NCI-H345 (cell line): ENCODE data around the gene SRGAP3.

ENCODE experiments used
- DNase-seq: peaks from one replicate; lab custom pipeline; 2025; lab: John Stamatoyannopoulos, UW

Gene SRGAP3

DNA sequence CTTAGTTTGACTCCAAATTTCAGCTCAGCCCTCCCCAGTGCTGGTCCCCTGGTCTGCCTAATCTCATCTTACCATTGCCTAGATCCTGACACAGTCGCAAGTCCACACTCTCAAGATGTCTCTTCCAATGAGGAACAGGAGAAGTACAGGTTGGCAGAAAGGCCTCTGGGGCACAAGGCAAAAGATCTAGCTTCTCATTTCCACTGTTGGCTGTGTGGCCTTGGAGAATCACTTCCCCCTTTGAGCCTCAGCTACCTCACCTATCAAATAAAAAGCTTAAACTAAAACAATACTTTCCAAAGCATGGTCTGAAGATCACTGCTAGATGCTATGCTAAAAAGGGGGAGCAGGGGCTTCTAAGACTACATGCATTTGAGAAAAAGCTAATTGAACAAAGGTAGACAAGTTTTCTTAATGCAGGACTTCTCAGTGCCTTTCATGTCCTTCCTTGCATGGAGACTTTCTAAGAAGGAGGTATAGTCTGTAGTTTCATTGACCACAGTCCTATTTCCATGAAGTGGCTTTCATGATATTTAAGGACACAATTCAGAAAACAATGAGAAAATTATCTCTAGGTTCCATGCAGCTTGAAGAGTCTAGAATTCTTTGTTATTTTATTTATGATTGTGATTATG lies 168.1 kb downstream of the SRGAP3 start:
- no peak for DNase-seq

DNA sequence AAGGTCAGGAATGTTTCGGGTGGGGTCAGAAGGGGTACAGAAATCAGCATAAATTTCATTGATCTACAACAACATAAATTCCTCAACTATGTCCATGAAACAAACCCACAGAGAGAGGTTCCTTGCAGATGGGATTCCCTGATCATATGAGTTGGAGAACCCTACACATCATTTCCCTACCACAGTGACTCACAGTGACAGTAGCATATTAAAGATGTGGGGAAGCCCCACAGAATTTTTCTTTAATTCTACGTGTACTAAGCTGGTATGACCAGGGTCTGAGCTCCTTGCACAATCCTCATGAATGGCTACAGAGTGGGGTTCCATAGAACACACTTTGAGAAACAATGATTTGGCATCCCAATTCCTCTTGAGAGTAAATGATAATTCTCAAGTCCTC lies 169.3 kb downstream of the SRGAP3 start:
- no peak for DNase-seq

GRCh38 chr3:9079676-9080075 lies 169.8 kb downstream of the SRGAP3 start:
- DNase-seq = no peak

- no peak for DNase-seq
These were observed 170.7 kb downstream of the SRGAP3 start for GRCh38 chr3:9078561-9079240.

GRCh38 chr3:9077029-9077428 lies 172.4 kb downstream of the SRGAP3 start:
- DNase-seq = no peak

GRCh38 chr3:9075762-9076161 lies 173.7 kb downstream of the SRGAP3 start:
- DNase-seq = no peak

DNA sequence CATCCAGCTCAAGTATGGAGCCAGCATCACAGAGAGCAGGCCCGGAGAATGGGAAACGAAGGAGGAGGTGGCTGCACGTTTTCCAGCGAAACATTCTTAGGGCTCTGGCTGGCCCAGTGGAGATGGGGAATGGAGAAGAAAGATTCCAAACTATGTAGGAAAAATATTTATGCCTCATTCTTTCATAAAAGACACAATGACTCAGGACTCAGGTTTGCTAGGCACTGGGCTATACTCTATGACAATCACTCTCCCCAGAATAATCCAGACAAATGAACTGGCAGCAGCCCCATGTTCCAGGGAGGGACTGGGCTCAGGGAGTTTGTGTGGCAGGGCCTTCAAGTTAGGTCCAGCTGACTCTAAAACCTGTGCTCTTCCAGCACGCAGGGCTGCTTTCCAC lies 175.4 kb downstream of the SRGAP3 start:
- no peak for DNase-seq

- no peak for DNase-seq
These were observed 176.8 kb downstream of the SRGAP3 start for GRCh38 chr3:9072667-9073009.

GRCh38 chr3:9071936-9072666 lies 177.3 kb downstream of the SRGAP3 start:
- DNase-seq = no peak

- no peak for DNase-seq
These were observed 178.5 kb downstream of the SRGAP3 start for GRCh38 chr3:9070961-9071360.

- DNase-seq = no peak
These were observed 179.5 kb downstream of the SRGAP3 start for GRCh38 chr3:9069971-9070370.

DNA sequence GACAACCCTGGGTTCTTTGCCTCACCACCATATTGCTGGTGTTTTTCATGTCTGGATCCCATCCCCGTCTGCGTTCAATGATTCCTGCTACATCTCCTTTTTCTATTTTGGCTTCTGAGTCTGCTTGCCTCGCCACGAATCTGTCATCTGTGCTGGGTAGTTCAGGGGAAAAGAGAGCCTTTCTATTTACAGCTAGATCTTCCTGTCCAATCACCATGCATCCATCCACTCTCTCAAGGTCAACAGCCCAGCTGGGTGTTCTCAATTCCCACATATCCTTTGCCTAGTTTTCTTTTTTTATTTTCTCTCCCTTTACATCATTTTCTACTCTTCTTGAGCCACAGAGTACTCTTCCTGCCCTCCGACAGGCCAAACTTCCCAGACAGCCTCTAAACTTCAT lies 181.4 kb downstream of the SRGAP3 start:
- DNase-seq = no peak

DNA sequence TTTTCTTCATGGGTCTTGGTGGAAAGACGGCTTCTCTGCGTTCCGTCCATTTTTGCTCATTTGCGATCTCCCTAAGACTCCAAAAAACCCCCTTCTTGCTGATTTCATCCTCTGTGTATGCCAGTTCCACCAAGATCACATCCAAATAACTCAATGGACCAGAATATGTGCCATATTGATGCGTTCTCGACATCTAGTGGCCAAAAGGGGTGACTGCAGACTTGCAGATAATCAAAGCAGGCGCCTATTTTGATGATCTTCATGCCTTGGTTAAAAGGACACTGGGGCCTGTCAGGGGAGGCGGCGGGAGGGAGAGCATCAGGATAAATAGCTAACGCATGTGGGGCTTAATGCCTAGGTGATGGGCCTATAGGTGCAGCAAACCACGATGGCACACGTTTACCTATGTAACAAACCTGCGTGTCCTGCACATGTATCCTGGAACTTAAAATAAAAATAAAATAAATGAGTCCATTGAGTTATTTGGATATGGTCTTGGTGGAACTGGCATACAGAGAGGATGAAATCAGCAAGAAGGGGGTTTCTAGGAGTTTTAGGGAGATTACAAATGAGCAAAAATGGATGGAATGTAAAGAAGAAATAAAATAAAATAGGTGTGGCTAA lies 182.0 kb downstream of the SRGAP3 start:
- DNase-seq = peak; percentile 18

DNA sequence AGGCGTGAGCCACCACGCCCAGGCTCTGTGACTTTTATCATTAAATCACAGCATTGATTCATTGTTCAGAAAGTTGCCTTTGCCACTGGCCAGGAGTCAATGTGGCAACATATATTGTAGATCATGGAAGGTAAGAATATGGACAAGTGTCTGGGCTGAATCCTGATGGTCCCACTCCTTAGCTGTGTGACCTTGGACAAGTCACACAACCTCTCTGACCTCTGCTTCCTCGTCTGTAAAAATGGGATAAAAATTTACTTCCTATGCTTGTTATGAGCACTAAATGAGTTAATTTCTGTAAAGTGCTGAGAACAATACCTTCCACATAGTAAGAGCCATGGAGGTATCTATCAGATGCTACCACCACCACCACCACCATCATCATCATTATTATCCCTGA lies 182.7 kb downstream of the SRGAP3 start:
- no peak for DNase-seq

- no peak for DNase-seq
These were observed 183.3 kb downstream of the SRGAP3 start for GRCh38 chr3:9066141-9066540.

DNA sequence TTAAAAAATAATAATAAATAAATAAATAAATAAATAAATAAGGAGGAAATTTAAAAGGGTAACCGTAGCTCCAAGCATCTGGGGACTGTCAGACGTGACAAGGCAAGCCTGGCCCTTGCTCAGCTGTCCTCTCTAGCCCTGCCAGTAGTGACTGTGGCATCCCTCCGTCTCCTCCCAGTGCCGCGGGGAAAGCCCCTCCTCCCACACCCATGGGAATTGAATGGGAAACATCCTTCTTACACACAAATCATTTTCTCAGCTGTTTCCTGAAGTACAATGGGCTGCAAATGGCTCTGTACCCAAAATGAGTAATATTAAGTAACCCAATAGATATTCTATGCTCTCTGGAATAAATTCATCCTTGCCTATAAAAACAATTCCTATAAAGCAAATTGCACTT lies 184.6 kb downstream of the SRGAP3 start:
- DNase-seq = no peak

- DNase-seq = no peak
These were observed 185.2 kb downstream of the SRGAP3 start for GRCh38 chr3:9064251-9064650.

GRCh38 chr3:9062570-9062969 lies 186.9 kb downstream of the SRGAP3 start:
- DNase-seq = no peak

DNA sequence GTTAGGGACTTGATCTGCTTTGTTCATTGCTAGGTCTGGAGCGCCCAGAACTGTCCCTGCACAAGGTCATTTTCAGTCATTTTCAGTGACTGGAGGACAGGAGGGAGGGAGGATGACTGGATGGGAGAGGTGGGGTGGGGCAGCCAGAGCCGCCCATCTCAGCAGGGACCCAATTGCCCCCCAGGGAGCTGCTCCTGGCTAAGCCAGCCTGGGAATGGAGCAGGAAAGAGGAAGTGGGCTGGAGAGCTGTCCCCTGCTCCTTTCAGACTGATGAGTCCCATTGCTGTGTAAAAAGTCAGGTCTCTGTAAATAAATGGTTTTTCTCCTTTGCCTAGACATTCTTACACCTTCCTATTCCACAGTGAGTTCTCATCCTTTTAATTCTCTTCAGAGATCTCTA lies 187.8 kb downstream of the SRGAP3 start:
- DNase-seq = no peak

GRCh38 chr3:9059489-9060400 lies 189.7 kb downstream of the SRGAP3 start:
- DNase-seq = no peak

GRCh38 chr3:9056581-9056980 lies 192.9 kb downstream of the SRGAP3 start:
- no peak for DNase-seq
